Fibroblast of skin of back (primary cell): ENCODE results near the gene PPP1R10.

ENCODE experiments used
- DNase-seq: peaks from one replicate; pipeline ENCODE4 v3.0.0-alpha.2; 2013

Gene PPP1R10

DNA sequence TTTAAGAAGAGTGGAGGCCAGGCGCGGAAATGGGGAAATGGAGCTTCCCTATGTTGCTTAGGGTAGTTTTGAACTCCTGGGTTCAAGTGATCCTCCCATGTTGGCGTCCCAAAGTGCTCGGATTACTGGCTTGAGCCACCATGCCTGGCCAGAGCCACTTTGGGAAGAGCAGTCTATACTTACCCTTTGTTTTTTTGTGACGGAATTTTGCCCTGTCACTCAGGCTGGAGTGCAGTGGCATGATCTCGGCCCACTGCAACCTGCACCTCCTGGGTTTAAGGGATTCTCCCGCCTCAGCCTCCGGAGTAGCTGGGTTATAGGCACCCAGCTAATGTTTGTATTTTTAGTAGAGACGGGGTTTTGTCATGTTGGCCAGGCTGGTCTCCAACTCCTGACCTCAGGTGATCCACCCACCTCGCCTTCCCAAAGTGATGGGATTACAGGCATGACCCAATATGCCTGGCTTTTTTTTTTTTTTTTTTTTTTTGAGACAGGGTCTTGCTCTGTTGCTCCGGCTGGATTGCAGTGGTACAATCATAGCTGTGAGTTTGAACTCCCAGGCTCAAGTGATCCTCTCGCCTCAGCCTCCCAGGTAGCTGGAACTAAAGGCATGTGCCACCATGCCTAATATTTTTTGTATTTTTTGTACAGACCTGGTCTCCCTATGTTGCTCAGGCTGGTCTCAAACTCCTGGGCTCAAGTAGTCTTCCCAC lies 18.0 kb downstream of the PPP1R10 start:
- no peak for DNase-seq

DNA sequence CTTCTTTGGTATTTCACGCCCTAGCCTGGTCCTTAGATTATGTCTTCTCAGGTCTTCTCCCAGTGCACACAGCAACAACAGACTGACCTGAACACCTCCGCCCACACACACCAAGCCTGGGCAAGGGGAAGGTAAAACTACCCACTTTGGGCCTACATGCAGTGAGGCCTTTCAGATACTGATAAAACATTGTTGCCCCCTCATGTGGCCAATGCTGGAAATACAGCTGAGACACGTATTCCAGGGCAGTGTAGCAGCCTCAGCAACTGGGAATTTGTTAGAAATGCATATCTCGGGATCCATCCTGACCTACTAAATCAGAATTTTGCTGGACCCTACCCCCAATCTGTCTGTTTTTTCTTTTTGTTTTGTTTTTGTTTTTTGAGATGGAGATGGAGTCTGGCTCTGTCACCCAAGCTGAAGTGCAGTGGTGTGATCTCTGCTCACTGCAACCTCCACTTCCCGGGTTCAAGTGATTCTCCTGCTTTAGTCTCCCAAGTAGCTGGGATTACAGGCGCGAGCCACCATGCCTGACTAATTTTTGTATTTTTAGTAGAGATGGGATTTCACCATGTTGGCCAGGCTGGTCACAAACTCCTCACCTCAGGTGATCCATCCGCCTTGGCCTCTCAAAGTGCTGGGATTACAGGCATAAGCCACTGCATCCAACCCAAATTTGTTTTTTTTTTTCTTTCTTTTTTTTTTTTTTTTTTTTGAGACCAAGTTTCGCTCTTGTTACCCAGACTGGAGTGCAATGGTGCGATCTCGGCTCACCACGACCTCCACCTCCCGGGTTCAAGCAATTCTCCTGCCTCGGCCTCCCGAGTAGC lies 19.5 kb downstream of the PPP1R10 start:
- peak; percentile 77 for DNase-seq

DNA sequence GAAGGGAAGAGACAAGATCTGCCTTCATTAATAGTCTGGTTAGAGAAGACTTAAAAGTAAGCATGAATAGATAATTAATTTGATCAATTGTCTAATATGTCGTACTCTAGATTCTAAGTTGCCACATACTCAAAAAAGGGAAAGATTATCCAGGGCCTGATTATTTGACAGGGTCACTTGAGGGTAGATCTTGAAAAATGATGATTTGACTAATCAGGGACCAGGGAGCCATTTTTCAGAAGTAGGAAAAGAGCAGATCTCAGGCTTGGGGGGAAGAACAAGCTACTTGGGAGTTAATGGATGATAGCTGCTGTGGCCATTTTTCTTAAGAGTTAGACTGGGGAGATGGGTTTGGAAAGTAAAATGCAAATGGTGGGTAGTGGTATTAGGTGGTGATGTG lies 24.8 kb downstream of the PPP1R10 start:
- DNase-seq, result no peak

DNA sequence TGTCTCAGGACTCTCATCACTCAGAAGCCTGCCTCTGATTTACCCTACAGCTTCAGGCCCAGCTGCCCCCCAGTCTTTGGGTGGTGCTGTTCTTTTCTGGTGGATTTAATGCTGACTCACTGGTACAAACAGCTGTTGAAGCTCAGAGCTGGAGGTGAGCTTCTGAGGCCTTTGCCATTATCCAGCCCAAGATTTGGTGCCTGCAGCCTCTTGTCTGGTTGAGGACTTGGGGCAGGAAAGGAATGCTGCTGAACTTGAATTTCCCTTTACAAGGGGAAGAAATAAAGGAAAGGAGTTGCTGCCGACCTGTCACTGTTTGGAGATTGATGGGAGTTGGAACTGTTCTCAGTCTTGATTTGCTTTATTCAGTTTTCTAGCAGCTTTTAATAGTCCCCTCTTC lies 26.0 kb downstream of the PPP1R10 start:
- no peak for DNase-seq

DNA sequence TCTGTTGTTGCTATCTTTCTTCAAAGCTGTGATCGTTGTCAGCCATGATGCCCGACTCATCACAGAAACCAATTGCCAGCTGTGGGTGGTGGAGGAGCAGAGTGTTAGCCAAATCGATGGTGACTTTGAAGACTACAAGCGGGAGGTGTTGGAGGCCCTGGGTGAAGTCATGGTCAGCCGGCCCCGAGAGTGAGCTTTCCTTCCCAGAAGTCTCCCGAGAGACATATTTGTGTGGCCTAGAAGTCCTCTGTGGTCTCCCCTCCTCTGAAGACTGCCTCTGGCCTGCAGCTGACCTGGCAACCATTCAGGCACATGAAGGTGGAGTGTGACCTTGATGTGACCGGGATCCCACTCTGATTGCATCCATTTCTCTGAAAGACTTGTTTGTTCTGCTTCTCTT lies 26.5 kb downstream of the PPP1R10 start:
- no peak for DNase-seq

DNA sequence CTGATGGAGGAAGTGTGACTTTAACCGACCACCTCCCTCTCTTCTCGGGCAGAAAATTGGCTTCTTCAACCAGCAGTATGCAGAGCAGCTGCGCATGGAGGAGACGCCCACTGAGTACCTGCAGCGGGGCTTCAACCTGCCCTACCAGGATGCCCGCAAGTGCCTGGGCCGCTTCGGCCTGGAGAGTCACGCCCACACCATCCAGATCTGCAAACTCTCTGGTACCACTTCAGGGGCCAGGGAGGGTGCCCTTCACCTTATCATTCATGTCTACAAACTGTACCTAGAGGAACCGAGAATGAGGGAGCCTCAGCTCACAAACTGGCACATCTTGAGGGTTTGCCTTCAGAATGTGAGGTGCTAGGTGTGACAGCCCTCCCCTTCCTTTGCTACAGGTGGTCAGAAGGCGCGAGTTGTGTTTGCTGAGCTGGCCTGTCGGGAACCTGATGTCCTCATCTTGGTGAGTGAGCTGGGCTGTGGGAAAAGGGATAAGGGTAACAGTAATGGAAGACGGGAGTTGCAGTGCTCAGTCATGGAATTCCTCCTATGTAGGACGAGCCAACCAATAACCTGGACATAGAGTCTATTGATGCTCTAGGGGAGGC lies 27.2 kb downstream of the PPP1R10 start:
- DNase-seq, result no peak

DNA sequence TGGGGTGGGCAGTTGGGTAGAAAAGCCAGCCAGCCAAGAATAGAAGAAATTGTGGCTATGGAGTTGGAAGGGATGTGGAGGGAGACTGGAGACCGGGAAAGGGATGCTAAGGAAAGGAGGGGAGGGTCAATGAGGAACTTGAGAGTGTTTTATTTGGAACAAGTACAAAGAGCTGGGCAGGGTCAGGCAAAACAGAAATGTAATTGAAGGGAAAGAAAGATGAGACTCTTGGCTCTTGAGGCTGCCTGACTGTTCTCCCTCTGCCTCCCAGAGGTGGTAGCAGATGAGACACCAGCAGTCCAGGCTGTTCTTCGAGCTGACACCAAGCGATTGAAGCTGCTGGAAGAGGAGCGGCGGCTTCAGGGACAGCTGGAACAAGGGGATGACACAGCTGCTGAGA lies 33.1 kb downstream of the PPP1R10 start:
- no peak for DNase-seq

DNA sequence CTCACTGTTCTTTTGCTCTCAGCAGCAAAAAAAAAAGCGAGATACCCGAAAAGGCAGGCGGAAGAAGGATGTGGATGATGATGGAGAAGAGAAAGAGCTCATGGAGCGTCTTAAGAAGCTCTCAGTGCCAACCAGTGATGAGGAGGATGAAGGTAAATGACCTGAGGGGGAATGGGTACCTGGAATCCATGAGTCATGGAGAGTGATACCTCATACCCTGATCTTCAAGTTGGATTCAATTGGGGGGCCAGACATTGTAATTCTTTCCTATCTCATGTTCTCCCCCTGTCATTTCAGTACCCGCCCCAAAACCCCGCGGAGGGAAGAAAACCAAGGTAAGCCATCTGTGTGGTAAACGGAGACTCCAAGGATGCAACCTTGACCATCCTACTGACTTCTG lies 39.0 kb downstream of the PPP1R10 start:
- DNase-seq, result no peak

DNA sequence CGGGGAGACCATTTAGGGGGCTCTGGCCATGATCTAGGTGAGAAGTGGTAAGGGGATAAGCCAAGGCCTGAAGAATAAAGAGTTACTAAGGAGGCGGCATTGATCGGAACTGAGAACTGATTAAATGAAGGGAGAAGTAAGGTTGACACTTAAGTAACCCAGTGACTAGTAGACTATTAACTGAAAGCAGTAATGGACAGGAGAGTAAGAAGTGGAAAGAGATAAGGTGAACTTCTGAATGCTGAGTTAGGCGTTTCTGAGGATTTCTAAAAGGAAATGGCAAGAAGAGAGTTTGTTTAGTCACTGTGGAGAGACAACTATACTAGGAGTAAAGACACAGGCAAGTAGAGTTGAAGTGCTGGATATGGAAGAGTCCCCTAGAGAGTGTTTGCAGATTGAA lies 43.9 kb downstream of the PPP1R10 start:
- no peak for DNase-seq

DNA sequence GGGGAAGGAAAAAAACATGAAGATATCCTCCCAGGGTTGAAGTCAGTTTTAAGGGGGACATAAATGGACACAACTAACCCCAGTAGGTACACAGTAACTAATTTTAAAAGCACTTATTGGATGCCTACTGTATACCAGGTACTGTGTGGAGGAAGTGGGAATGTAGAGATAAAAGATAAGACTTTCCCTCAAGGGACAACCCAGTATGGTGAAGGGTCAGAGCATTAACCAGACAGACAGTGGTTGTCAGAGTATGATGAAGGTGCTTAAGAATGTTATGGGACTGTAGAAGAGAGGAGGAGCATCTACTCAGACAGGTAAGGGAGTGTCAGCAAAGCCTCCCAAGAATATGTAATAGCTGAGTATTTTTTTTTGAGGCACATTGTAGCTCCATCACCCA lies 44.9 kb downstream of the PPP1R10 start:
- DNase-seq, result no peak

DNA sequence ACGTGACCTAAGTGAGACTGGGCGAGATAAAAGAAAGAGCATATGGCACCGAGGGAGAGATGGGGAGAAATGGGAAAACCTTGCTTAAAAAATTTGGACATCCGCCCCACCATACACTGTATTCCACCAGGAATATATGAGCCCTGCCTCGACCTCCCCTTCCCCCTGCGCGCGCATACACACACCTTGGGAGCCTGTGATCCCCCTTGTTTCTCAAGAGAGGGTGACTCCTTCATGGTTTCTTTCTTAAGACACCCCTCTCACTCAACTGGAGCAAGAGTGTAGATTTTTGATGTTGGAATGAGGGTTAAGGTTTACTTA lies 45.3 kb downstream of the PPP1R10 start:
- DNase-seq, result no peak

DNA sequence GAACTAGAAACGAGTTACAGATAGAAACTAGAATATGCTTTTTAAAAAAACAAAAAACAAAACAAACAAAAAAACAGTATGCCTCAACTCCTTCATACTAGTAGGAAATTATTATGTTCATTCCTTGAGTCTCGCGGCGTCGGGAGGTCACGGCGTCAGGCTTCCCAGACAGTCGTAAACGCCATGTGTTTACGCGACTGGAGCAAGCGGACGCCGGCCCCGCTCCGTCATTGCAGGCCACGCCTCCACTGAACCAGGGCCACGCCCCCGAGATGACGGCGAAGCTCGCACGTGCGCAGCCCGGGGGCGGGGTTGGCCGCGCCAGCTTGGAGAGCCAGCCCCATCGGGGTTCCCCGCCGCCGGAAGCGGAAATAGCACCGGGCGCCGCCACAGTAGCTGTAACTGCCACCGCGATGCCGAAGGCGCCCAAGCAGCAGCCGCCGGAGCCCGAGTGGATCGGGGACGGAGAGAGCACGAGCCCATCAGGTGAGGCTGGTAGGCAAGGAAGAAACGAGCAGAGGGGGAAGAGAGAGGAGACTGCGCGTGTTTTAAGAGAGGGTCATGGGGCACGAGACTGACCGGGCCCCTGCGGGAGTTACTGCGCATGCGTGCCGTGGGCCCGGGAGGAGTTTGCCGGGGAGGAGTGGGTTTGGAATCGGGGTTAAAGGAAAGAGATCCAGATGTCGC lies 45.8 kb downstream of the PPP1R10 start, which contains the start of gene ABCF1:
TSS of gene ABCF1 (plus strand) at position 368 of the 687 bp plus-strand sequence. CDS start at position 414, 46 bp downstream.
- DNase-seq, result peak; percentile 95

DNA sequence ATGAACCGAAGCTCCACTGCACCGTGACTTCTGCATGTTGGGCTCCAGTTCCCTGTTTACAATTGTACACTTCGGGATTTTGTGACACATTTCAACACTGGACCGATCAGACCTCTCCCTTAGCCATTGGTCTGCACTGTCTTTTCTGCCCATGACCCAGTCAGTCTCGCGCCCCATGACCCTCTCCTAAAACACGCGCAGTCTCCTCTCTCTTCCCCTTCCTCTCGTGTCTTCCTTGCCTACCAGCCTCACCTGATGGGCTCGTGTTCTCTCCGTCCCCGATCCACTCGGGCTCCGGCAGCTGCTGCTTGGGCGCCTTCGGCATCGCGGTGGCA lies 46.3 kb downstream of the PPP1R10 start:
- DNase-seq, result no peak

DNA sequence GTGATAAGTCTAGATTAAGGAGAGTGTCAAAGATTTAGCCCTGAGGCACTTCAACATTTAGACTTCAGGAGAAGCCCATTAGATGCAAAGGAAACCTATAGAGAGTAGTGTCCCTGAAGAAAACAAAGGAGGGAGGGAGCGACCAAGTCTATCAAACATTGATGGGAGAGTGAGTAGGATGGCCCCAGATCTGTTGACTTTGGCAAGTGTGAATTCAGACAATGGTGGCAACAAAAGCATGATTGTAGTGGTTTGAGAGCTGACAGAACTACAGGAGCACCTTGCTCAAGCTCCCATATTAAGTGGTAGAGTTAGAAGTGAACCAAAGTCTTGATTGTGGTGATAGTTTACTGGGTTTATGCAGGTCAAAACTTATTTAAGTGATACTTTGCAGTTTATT lies 46.8 kb downstream of the PPP1R10 start:
- DNase-seq, result no peak

DNA sequence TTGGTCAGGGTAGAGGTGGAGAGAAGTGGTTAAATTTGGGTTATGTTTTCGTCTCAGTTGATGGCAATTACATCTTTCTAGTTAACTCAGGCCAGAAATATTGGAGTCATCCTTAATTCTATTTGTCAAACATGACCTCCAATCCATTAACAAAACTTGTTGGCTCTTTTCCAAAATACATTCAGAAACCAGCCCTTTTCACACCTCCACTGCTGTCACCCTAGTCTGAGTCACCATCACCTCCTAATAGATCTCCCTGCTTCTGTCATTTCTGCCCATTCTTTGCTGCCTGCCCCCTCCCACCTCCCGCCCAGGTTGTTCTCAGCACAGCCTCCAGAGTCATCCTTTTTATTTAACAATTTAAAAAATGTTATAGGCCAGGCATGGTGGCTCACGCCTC lies 48.8 kb downstream of the PPP1R10 start:
- DNase-seq, result no peak

DNA sequence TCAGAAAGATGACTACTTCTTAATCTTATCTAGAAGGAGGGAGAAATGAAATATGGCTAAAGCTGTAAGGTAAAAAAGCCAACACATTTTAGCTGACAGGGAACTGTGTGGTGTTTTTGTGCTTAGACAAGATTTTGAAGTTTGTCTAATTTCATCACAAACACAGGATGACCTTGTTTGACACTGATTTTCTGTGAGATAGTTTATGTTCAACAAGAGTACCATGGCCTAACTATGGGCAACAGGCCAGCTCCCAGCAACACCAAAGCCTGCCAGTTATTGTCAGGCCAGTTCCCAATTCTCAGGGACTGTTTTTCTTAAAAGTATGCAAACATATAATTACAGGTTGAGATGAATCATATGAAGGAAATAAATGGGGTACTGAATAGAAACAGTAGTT lies 51.3 kb downstream of the PPP1R10 start:
- DNase-seq, result no peak

DNA sequence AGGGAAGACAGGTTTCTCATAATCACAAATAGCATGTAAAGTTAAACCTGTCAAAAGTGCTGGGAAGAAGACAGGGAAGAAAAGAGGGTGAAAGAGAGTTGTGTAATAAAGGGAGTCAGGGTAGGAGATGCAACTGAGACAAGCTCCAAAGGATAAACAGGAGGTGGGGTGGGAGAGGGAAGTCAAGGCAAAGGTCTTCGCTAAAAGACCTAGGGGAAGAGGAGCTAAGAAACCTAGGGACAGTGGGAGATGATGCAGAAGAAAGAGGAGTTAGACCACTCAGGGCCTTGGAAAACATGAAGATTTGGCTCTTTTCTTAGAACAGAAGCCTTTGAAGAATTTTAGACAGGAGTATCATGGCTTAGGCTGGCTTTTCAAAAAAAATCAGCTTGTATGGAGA lies 52.9 kb downstream of the PPP1R10 start:
- no peak for DNase-seq

DNA sequence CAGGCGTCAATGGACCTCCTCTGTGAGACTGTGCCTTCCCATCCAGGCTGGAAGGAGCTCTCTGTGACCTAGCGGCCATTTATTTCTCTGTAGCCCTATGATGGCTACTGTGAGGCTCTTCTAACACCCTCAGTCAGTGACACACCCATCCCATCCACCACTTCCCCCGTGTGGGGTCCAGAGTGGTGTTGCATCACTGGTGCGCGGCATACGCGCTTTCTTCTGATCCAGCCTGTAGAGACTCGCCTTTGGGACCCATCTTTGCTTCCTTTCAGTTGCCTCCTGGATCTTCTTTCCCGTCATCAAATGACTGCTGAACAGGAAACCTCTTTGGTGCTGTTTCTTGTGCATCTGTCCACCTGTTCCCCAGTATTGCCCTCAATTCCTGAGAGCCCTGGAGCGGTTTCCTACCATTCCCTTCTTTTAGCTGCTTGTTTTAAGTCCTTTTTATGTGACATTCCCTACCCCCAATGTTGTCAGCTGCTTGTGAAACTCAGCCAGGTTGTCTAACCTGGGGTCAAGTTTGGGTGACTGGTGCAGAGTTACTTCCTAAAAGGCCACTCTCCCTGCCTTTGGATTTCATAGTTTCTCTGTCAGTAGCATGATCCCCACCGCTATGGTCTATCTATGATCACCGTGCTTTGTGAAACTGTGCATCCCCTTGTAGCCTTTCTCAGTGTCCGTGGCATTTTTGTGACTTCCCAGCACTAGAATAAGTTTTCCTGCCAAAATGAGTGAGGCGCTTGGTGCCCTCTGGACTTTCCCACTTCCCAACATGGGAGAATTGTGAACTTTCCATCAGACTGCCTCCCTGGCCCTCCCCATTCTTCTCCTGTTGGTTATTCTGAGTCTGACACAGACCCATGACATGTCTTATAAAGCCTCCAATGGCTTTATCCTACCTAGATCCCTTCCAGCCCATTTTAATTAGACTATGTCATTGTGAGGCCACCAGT lies 54.3 kb downstream of the PPP1R10 start:
- DNase-seq, result no peak

DNA sequence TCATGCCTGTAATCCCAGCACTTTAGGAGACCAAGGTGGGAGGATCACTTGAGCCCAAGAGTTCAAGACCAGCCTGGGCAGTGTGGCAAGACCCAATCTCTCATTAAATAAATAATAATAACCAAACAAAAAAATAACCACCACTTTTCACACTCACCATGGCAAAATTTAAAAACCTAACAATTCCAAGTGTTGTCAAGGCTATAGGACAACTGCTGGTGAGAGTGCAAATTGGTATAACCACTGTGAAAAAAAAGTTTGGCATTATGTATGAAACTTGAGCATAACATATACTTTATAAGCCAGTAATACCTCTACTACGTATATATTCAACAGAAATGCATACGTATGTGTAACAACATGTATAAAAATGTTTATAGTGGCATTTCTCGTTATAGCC lies 56.1 kb downstream of the PPP1R10 start:
- DNase-seq, result no peak

DNA sequence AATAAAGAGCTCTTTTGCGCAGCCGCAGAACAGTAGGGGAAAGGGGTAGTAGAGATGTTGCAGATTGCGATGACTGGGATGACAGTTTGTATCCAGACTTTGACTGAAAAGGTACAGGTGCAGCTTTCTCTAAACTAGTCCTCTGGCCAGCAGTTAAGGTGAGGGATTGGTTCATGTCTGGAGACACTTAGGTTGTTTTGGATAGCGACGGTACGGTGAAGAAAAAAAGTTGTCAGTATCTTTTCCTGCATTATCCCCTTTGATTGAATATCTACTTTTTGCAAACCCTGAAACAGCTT lies 59.4 kb downstream of the PPP1R10 start:
- DNase-seq, result no peak

DNA sequence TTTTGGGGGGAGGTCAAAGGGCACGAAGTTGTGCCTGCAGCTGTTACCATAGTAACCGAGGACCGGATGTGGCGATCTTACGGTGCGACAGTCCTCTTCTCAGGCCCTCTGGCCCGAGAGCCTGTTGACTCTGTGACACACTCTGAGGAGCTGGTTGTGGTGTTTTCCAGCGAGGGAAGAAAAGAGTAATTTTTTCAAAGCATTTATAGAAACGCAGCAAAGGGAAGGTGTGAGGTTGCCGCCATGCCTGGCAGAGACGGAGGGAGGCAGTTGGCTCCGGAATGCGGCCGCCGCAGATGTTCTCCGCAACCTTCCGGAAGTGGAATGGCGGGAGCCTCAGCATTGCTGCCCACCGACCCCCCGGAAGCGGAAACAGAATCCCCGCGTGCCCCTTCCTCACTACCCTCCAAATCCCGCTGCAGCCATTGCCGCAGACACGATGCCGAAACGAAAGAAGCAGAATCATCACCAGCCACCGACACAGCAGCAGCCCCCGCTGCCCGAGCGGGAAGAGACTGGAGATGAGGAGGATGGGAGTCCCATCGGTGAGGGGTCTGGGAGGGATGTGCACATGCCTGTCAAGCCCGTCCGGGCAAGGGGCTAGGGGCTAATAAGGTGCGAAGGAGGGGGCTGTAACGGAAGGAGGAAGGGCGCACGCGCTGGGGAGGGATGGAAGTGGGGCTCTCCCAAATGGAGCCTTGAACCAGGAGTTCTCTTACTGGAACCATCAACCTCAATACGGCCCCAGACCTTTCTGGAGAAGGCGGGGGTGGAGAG lies 59.9 kb downstream of the PPP1R10 start, which contains the start of gene PRR3:
TSS of gene PRR3 (plus strand) at position 390 of the 777 bp plus-strand sequence. CDS start at position 440, 50 bp downstream.
- peak; percentile 92 for DNase-seq
